K562 (cell line): Measurements from ENCODE around the gene RIMS3. TPM values are rescaled to one million over a fixed set of nuclear protein-coding genes. Genes with fewer than 3 reads are reported as not detected.

Experiments used
- BMI1 ChIP-seq: fragments of 150-350 bp; IDR thresholded peaks from 2 replicates; pipeline ENCODE4 v1.6.1; 2014; ENCODE audit warnings: low read length
- CBX1 ChIP-seq: sonication (generic); IDR thresholded peaks from 2 replicates; pipeline ENCODE4 v1.6.1; 2016; ENCODE audit warnings: antibody characterized with exemption, low read depth, mild to moderate bottlenecking
- E2F4 ChIP-seq: sonication (generic); formaldehyde crosslinking; IDR thresholded peaks from 2 replicates; pipeline ENCODE4 v1.8.0; 2022; ENCODE audit warnings: mild to moderate bottlenecking, low read depth, missing genetic modification reagents
- JUND ChIP-seq, 2 experiments: IDR thresholded peaks; 2 replicates in 1 of 2; 3 replicates in 1 of 2; pipeline ENCODE4 v1.6.1; 2011; ENCODE audit warnings: borderline replicate concordance in 2 of 2, low read depth in 2 of 2, low read length in 2 of 2, improper control_type of control experiment in 1 of 2, missing biosample characterization in 1 of 2, missing genetic modification characterization in 1 of 2, missing genetic modification reagents in 1 of 2
- PCBP1 ChIP-seq: fragments of 200-400 bp; formaldehyde crosslinking; IDR thresholded peaks from 2 replicates; pipeline ENCODE4 v1.6.1; 2018; ENCODE audit warnings: mild to moderate bottlenecking, low read depth, low read length; ENCODE audit not compliant: poor library complexity, severe bottlenecking
- PRPF4 ChIP-seq: fragments of 200-400 bp; formaldehyde crosslinking; IDR thresholded peaks from one replicate; pipeline ENCODE4 v1.6.1; 2017; ENCODE audit warnings: low read length, low read depth, mild to moderate bottlenecking; ENCODE audit not compliant: insufficient read depth, poor library complexity, severe bottlenecking
- RFX7 ChIP-seq: fragments of 250-450 bp; sonication (Bioruptor Pico); IDR thresholded peaks from 2 replicates; pipeline ENCODE4 v1.5.1; 2021; ENCODE audit warnings: mild to moderate bottlenecking
- SP1 ChIP-seq: sonication (generic); formaldehyde crosslinking; IDR thresholded peaks from 2 replicates; pipeline ENCODE4 v1.8.1; 2022; ENCODE audit warnings: mild to moderate bottlenecking, missing genetic modification reagents
- TEAD4 ChIP-seq, 2 experiments: sonication (generic) in 1 of 2; formaldehyde crosslinking in 1 of 2; IDR thresholded peaks; 2 replicates each; pipeline versions ENCODE4 v1.6.1 to v1.8.0; 2012 to 2022; ENCODE audit warnings: borderline replicate concordance in 1 of 2, inconsistent platforms in 1 of 2, low read length in 1 of 2, mild to moderate bottlenecking in 1 of 2, missing genetic modification reagents in 1 of 2
- TFAP4 ChIP-seq: sonication (generic); formaldehyde crosslinking; IDR thresholded peaks from 2 replicates; pipeline ENCODE4 v1.8.0; 2022; ENCODE audit warnings: missing genetic modification reagents, mild to moderate bottlenecking, moderate library complexity, borderline replicate concordance
- THAP12 ChIP-seq: fragments of 250-450 bp; sonication (Bioruptor Pico); IDR thresholded peaks from 2 replicates; pipeline ENCODE4 v1.9.0; 2021; ENCODE audit warnings: mild to moderate bottlenecking, inconsistent platforms
- ZBTB7A ChIP-seq: IDR thresholded peaks from 2 replicates; pipeline ENCODE4 v1.6.1; 2011; ENCODE audit warnings: low read depth, mild to moderate bottlenecking, low read length, moderate library complexity, borderline replicate concordance; ENCODE audit not compliant: control insufficient read depth
- ZZZ3 ChIP-seq: fragments of 450-650 bp; IDR thresholded peaks from 2 replicates; pipeline ENCODE4 v1.6.1; 2016; ENCODE audit warnings: antibody characterized with exemption, mild to moderate bottlenecking, moderate library complexity
- polyA plus RNA-seq, 8 experiments: library from polyadenylated mRNA; depleted of rRNA in 4 of 8; stranded (reverse) in 5 of 8; unstranded in 3 of 8; fragments of >200 nt; fragmentation: Nextera tagmentation in 2 of 8; fragmentation: Illumina TruSeq in 1 of 8; extraction: Ambion mirVana in 2 of 8; extraction: Trizol in 1 of 8; gene quantifications; 2 replicates each; pipeline versions ENCODE4 v1.2.1 to v1.2.3, GENCODE V29; 2011 to 2014; ENCODE audit warnings: inconsistent platforms in 1 of 8, missing spikeins in 1 of 8
- total RNA-seq, 7 experiments: library from RNA; depleted of rRNA in 6 of 7; stranded (reverse); fragments of >200 nt in 6 of 7; fragmentation: Illumina TruSeq in 2 of 7; extraction: Trizol in 2 of 7; gene quantifications; 2 replicates each; pipeline versions ENCODE4 v1.2.1 to v1.2.3, GENCODE V29; 2011 to 2021; ENCODE audit warnings: low replicate concordance in 1 of 7

RIMS3 gene
- total and polyA plus RNA-seq, 9 of the 15 experiments (the other 6 are each of a cell fraction or from before 2014, with no cell fraction given): 0.06 to 1.2 (median 0.59) TPM

GRCh38 chr1:40668769-40669525 lies 3.5 kb upstream of the RIMS3 start (continued):
- TF ChIP-seq RFX7 (no peak), SP1 (CRISPR knock-in tag) (0 out of 2 replicates have a peak, but pooled peaks have one; percentile 25), JUND (IDR thresholded peaks at IDR 0.05; ENCODE audit: borderline replicate concordance, low read depth, low read length) (peak; percentile 44; the same call in 1 of the 2 replicates), JUND (tag; IDR thresholded peaks at IDR 0.05; ENCODE audit: borderline replicate concordance, low read depth, low read length) (no peak; the same call in 2 of the 3 replicates), TEAD4 (IDR thresholded peaks at IDR 0.05; ENCODE audit: low read length) (peak; percentile 5; the same call in 1 of the 2 replicates), TEAD4 (CRISPR knock-in tag; IDR thresholded peaks at IDR 0.05; ENCODE audit: borderline replicate concordance) (no peak), ZZZ3 (no peak), BMI1 (no peak), PCBP1 (peak; percentile 29), ZBTB7A (peak; percentile 29; the same call in 1 of the 2 replicates), TFAP4 (CRISPR knock-in tag) (peak; percentile 46; the same call in 1 of the 2 replicates), CBX1 (no peak), PRPF4 (no peak), E2F4 (CRISPR knock-in tag) (no peak), THAP12 (no peak)
